GM19025 (cell line): Measurements from ENCODE around the gene CXCL17.

Experiments used
- ATAC-seq: cut with Tn5 transposase; IDR thresholded peaks from one replicate; pipeline ENCODE4 v1.9.1; 2021; ENCODE audit warnings: mild to moderate bottlenecking, low read depth, moderate library complexity; ENCODE audit not compliant: unreplicated experiment

The CXCL17 gene

DNA sequence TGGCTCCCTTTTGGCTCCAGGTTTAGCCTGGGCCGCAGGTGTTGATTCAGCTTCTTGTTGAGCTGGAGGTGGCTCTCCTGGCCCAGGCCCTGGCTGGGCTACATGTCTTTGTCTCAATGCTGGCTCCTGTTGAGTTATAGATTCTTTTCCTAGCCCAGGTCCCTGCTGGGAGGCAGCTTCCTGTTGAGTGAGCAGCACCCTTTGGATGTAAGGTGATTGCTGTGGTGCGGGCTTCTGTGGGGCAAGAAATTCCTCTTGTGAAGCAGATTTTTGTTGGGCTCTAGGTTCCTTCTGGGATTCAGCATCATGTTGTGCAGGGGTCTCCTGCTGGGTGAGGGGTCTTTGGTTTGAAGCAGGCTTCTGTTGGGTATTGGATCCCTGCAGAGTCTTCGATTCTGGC is 16.1 kb downstream of the CXCL17 start:
- no peak for ATAC-seq

DNA sequence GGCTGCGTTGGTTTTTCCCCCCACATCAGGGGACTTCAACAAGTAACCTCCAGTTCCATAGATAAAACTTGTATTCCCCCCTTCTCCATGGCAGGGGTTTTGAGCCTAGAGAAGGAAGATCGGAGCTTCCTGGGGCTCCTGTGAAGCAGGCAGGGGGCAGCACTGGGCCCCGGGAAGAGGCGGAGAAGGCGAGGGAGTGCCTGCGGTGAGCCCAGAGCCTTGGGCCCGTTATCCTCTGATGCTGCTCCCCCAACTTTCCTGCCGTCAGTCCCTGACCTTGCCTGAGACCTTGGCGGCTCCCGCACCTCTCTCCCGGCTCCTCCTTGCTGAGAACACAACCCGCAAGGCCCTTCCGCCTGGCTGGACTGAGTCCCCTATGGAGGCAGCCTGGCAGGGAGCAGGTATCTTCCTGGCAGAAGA is 18.0 kb downstream of the CXCL17 start:
- no peak for ATAC-seq

GRCh38 chr19:42424345-42424707 is 18.4 kb downstream of the CXCL17 start:
- no peak for ATAC-seq

DNA sequence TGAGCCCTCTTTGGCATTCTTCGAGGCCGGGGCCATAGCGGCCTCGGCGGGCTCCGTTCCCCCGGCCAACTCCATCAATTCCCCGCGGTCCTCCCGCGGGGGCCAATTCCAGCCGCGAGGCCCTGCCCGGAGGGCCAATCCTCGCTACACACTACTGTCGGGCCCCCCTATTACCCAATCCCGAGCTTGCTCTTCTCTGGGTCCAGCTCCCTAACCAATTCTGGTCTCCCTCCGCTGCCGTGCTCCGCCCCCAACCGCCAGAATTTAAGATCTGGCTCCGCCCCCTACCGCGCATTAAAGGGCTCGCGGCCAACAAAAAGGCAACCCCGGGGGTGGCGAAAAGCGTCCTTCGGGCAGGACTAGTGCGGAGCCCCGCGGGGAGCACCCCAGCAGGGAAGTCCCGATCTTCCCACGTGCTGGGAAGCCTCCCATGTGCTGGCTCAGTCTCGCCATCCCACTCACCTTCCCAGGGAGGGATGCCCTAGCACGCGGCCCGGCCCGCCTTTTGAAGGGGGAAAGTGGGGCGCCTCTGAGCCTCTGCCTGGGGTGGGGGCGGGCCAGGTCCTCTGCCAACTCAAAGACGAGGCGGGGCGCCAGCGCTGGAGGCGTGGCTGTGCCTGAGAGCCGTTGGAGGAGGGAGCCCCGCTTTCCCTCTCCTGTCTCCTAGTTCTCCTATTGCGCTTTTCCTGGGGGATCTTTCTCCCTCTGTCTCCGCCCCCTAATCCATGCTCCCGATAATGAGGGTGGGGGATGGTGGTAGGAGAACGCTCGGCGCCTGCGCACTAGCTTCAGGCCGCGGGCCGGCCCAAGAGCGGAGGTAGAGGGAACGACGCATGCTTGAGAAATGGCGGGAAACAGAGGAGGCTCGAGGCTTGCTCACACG is 19.0 kb downstream of the CXCL17 start:
- peak; percentile 82 for ATAC-seq

DNA sequence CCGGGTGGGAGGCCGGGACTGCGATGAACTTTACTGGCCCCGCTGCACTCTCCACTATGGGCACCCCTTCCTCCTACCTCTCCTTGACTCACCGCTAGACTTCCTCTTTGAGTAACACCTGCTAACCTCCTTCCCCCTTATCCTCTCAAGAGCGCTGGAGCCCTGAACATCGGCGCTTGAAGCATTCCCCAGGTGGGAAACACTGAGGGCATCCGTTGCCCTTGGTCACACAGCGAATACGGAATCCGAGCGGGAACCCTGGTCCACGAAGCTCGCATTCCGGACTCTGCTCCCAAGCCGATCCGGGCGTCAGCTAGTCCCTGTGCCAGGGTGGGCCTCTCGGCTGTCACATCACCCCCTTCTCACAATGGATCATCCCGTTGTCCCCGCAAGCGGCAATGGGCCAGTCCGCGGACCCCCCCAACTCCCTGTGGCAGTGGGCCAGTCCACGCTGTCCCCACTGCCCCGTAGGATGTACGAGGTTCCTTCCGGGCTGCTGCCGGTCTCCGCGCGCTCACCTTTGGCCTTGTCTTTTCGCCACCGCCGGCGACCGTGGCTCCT is 19.8 kb downstream of the CXCL17 start:
- peak; percentile 28 for ATAC-seq

DNA sequence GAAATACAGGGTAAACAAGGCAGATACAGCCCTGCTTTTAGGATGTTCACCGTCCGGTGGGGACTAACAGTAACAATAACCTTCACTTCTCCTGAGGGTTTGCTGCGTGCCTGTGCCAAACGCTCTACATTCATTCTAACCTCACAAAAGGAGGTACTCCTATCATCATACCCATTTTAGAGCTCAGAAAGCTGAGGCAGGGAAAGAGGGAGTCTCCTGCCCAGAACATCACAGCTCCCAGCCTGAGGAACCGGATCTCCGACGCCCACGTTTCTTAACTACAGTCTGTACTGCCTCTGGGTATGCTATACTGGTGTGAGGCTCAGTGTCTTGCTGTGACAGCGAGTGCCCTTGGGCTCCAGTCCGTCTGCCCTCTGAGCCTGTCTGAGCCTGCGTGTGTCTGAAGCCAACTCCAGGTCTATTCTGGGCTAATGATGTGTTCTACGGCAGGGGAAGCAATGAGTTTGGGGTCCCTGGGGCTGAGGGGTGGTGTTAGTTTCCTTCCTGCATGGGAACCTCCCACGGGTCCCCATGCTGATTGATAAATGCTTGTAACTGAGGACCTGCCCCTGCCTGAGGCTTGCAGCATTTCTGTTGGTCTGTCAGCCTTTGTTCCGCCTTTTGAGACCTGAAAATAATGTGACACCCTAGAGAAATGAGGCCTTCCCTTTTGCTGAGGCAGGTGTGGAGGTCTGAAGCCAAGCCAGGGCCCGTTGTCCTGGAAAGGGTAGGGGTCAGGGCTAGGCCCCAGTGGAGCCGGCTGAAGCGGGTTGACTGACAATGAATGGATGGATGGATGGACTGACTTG is 20.4 kb downstream of the CXCL17 start:
- no peak for ATAC-seq

DNA sequence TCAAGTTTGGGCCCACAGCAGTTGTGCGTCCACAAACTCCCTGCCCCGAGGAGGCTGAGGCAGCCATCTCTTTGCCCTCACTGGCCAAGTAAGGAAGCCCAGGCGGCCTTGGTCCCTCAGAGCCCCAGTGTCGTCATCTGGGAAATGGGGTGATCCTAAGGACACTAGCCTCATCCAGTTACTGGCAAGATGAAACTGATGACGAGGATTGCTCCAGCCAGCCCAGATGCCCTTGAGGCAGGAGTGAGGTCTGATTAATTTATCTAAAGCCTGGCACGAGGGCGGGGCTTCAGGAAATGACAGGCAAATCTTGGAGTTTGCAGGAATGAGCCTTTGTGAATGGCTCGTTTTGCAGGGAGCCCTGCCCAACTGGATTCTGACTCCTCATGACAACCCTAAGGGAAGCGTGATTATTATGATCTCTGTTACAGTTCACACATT is 21.1 kb downstream of the CXCL17 start:
- no peak for ATAC-seq

GRCh38 chr19:42421101-42421500 is 21.6 kb downstream of the CXCL17 start:
- no peak for ATAC-seq

DNA sequence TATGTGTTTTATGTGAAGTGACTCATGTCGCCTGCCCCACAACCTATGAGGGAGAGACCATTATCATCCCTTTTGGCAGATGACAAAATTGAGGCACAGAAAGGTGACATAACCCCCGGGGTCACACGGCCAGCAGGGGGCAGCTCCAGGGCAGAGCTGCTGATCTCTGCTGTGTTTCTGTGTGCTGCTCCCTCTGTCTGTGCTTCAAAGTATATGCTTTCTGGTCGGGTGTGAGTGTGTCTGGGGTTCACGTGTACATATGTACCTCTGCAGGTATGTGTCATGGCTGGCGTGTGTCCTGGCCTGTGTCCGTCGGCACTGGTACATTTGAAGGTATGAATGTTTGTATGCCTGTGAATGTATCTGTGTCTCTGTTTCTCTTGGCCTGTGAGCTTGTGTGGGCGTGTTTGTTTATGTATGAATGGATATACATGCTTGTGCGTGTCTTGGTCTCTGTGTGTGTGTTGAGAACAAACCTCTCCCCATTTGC is 22.6 kb downstream of the CXCL17 start:
- no peak for ATAC-seq

GRCh38 chr19:42419309-42419708 is 23.4 kb downstream of the CXCL17 start:
- ATAC-seq: no peak

DNA sequence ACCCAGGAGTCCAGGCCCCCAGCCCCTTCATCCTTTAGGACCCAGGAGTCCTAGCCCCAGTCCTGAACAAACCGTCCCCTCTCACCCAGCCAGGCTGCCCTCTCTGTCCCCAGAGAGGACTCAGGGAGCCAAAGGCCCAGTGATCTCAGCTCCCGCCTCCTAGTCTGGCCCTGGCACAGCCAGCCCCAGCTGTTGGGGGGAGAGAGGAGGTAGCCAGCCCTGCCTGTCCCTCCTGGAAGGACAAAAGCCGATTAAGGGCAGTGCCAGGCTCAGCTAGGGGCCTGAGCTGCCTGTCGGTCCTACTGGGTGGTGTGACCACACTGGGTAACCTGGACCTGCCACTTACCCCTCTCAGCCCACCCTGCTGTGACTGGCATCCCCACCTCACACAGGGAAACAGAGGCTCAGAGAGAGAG is 30.1 kb downstream of the CXCL17 start:
- no peak for ATAC-seq

DNA sequence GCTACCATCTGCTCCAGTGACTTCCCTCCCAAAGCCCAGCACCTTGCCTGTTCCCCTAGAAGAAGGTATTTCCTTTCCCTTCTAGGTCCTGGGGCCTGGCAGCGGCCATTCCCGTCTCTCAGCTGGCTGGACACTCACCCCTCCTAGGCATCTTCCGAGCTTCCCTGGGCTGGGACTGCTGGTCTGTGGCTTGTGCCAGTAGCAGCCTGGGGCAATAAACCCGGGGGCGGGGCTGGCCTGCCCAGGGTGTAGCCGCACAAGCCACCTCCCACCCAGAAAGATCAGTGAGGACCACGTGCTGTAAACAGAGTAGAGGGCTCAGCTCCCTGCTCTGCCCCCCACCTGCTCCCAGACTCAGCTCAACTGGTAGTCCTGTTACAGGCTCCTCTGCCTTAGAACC is 30.5 kb downstream of the CXCL17 start:
- no peak for ATAC-seq

DNA sequence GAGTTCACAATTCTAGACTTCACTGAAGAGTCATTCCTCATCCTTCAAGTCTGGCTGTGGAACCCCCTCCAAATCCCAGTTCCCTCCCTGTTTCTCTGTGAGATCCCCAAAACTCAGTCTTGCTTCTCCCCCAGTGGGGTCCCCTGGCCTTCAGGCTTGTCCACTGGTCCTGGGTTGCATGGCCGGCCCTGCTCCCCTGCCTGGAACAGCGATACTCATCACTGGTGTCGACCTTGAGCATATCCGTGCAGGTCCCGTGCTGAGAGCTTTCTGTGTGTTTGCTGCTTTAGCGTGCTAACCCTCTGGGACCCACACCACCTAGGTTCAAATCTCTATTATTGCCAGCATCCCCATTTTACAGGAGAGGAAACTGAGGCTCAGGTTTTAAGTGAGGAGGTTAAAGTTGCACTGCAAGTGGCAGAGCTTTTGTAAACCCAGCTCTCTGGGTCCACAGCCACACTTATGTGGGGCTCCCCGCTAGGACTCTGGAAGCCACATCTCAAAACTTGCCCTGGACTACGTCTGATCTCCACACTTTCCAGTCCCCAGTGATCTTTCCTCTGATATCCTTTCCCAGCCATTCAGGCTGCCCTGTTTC is 31.1 kb downstream of the CXCL17 start:
- no peak for ATAC-seq

- no peak for ATAC-seq
These were observed 32.4 kb downstream of the CXCL17 start for GRCh38 chr19:42410371-42410770.

DNA sequence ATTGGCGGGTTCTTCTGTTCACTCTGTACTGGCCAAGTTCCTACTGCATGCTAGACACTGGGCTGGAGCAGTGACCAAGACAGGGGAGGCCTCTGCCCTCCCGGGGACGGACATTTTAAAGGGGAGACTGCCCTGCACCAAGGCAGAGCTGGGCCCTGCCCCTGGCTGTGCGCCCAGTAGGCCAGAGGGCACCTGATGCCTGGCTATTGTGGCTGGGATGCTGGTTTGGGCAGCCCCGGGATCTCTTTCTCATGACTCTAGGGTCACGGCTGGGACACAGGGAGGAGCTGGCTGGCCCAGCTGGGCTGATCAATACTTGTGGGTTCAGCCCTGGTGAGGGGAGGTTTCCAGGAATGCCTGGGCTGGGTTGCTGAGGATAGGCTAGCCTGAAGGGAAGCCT is 33.3 kb downstream of the CXCL17 start:
- no peak for ATAC-seq

GRCh38 chr19:42407816-42408175 is 35.0 kb downstream of the CXCL17 start:
- ATAC-seq: no peak

DNA sequence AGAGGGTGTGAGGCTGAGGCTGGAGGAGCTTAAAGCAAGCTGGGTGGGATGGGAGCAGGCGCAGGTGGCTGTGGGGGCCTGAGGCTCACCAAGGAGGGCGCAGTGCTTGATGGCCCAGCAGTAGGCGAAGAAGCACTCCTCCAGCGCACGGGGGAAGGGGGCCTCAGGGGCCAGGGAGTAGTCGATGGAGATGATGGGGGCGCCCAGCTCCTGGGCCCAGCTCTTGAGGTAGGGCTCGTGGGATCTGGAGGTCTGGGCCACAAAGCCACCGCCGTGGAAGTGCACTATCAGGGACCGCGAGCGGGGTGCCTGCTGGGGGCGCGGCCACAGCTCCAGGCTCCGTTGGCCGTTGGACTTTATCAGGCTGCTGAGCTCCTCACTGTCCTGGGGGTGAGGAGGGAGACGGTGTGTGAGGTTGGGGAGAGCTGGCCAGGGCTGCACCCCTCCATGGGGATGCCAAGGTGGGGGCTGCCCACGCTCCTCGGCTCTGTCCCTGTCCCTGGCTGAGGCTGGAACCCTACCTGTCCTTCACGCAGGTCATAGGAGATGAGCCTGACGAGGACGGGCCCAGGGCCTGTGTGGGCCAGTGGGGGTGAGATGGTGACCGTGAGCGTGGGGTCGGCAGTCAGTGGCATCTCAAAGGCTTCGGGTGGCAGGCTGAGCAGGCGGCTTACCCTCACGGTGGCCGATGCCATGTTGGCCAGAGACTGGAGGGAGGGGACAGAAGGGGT is 35.5 kb downstream of the CXCL17 start:
- ATAC-seq: no peak

DNA sequence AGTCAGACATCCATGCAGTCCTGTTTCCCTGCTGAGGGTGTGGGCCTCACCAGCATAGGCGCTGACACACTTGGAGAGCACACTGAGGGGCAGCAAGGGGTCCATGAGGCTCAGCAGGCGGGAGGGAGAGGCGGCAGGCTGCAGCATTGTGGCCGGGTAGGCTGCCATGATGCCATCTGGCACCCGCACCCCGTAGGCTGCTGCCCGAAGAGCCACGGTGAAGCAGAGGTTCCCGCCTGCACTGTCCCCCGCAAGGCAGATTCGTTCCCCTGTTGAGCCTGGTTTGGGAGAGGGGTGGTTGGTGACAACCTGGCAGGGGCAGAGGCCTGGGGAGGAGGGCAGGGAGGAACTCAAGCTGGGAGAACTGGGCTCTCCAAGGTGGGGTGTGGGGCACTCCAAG is 36.6 kb downstream of the CXCL17 start:
- ATAC-seq: no peak

GRCh38 chr19:42403586-42403985 is 39.2 kb downstream of the CXCL17 start:
- no peak for ATAC-seq
